ENCODE results near the gene ERBB4.

GRCh38 chr2:212073360-212073759 lies 465.2 kb downstream of the ERBB4 start:
- TF ChIP-seq CTCF (IDR thresholded peaks at IDR 0.05; ENCODE audit: insufficient read depth, low read depth, low read length) = no peak
- TF ChIP-seq EZH2 (IDR thresholded peaks at IDR 0.05; ENCODE audit: insufficient read depth, low read length) = no peak

All from astrocyte (in vitro differentiated cells and primary cell).